ENCODE results near the gene CNKSR3.

Gene CNKSR3

DNA sequence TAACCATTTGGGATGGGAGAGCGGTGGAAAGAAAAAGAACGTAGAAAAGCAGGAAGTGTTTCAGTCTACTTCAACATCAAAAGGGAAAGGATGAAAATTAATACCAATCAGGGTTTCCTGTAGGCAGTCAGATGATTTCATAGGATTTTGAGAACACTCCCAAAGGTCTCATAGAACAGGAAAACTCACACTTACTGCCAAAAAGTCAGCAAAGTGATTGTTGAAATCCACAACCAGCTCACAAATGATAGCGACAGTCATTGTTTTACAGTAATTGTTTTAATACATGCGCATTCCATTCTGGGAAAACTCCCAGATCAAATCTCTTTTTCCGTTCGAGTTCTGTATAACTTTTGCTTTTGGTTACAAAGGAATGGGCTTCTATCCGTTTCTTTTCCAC lies 5.3 kb upstream of the CNKSR3 start:
- TF ChIP-seq, protein P1, sequence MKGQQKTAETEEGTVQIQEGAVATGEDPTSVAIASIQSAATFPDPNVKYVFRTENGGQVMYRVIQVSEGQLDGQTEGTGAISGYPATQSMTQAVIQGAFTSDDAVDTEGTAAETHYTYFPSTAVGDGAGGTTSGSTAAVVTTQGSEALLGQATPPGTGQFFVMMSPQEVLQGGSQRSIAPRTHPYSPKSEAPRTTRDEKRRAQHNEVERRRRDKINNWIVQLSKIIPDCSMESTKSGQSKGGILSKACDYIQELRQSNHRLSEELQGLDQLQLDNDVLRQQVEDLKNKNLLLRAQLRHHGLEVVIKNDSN (IDR thresholded peaks at IDR 0.05): no peak
- TF ChIP-seq RAD21 (IDR thresholded peaks at IDR 0.05; ENCODE audit: low read depth): no peak
- no peak for TF ChIP-seq ZBTB7A (IDR thresholded peaks at IDR 0.05; ENCODE audit: low read depth)

DNA sequence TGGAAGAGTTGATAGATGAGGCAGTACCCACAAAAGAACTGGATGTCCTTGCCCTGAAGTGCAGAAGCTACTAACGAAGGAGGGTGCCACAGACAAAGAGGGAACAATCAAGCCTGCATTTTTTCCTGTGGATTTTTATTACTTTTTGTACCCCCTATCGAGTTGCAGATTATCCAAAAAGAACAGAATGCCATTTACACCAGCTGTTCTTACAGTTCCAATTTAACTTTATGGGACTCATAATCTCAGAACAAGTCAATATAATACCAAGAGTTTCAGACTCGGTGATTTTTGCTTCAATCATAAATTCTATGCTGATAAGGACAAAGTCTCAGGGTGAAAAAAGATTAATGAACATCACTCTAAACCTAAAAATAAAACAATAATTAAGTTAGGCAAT lies 4.0 kb upstream of the CNKSR3 start:
- no peak for TF ChIP-seq NFIC (IDR thresholded peaks at IDR 0.05)
- no peak for TF ChIP-seq CEBPB (IDR thresholded peaks at IDR 0.05)
- TF ChIP-seq TCF12 (IDR thresholded peaks at IDR 0.05; ENCODE audit: low read depth): no peak
- no peak for TF ChIP-seq TAF1 (IDR thresholded peaks at IDR 0.05; ENCODE audit: low read depth)

DNA sequence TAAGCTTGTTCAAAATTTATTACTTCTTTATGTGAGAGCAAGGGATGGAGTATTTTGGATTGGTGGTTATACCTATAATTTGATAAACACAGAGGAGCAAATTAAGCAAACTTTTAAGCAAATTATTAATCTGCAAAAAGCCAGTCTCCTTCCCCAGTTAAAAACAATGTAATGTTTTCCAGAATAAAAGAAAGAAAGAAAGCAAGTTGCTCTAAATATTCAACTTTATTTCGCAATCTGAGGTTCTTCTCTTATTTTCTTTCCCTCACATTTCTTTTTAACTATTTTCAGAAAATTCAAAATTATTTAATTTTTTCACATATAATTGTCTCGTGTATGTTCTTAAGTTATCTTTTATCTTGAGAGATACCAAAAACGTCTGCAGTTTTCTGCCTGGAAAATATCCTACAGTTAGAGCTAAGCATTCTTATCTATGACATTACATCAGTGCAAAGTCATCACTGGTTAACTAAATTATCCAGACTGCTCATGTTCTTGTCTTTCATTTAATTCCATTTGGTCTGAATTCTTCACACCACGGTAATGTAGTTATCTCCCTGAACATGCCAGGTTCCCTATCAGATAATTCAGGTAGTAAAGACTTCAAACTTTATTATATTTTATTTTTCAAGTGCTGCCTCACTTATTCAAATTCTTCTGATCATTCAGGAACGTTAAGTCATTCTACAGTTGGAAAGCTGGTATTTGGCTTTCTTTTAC lies 3.3 kb upstream of the CNKSR3 start:
- no peak for TF ChIP-seq ZBTB7A (IDR thresholded peaks at IDR 0.05; ENCODE audit: low read depth)
- TF ChIP-seq, protein P2, sequence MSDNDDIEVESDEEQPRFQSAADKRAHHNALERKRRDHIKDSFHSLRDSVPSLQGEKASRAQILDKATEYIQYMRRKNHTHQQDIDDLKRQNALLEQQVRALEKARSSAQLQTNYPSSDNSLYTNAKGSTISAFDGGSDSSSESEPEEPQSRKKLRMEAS (IDR thresholded peaks at IDR 0.05): no peak
- no peak for TF ChIP-seq TCF12 (IDR thresholded peaks at IDR 0.05; ENCODE audit: low read depth)
- TF ChIP-seq TAF1 (IDR thresholded peaks at IDR 0.05; ENCODE audit: low read depth): no peak
- no peak for TF ChIP-seq FOXM1 (IDR thresholded peaks at IDR 0.05; ENCODE audit: borderline replicate concordance, low read depth)
- TF ChIP-seq, protein P3, sequence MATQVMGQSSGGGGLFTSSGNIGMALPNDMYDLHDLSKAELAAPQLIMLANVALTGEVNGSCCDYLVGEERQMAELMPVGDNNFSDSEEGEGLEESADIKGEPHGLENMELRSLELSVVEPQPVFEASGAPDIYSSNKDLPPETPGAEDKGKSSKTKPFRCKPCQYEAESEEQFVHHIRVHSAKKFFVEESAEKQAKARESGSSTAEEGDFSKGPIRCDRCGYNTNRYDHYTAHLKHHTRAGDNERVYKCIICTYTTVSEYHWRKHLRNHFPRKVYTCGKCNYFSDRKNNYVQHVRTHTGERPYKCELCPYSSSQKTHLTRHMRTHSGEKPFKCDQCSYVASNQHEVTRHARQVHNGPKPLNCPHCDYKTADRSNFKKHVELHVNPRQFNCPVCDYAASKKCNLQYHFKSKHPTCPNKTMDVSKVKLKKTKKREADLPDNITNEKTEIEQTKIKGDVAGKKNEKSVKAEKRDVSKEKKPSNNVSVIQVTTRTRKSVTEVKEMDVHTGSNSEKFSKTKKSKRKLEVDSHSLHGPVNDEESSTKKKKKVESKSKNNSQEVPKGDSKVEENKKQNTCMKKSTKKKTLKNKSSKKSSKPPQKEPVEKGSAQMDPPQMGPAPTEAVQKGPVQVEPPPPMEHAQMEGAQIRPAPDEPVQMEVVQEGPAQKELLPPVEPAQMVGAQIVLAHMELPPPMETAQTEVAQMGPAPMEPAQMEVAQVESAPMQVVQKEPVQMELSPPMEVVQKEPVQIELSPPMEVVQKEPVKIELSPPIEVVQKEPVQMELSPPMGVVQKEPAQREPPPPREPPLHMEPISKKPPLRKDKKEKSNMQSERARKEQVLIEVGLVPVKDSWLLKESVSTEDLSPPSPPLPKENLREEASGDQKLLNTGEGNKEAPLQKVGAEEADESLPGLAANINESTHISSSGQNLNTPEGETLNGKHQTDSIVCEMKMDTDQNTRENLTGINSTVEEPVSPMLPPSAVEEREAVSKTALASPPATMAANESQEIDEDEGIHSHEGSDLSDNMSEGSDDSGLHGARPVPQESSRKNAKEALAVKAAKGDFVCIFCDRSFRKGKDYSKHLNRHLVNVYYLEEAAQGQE (IDR thresholded peaks at IDR 0.05; ENCODE audit: low read depth): no peak
- TF ChIP-seq, protein P1 (IDR thresholded peaks at IDR 0.05): no peak
- no peak for TF ChIP-seq NFIC (IDR thresholded peaks at IDR 0.05)
- no peak for TF ChIP-seq YY1 (IDR thresholded peaks at IDR 0.05; ENCODE audit: low read depth)
- no peak for TF ChIP-seq CEBPB (IDR thresholded peaks at IDR 0.05)
- no peak for TF ChIP-seq RAD21 (IDR thresholded peaks at IDR 0.05; ENCODE audit: low read depth)
- TF ChIP-seq EGR1 (IDR thresholded peaks at IDR 0.05): no peak
- TF ChIP-seq TEAD4 (IDR thresholded peaks at IDR 0.05): no peak
- no peak for TF ChIP-seq EP300 (IDR thresholded peaks at IDR 0.05; ENCODE audit: borderline replicate concordance)
- TF ChIP-seq CREB1 (IDR thresholded peaks at IDR 0.05; ENCODE audit: low read depth): no peak

DNA sequence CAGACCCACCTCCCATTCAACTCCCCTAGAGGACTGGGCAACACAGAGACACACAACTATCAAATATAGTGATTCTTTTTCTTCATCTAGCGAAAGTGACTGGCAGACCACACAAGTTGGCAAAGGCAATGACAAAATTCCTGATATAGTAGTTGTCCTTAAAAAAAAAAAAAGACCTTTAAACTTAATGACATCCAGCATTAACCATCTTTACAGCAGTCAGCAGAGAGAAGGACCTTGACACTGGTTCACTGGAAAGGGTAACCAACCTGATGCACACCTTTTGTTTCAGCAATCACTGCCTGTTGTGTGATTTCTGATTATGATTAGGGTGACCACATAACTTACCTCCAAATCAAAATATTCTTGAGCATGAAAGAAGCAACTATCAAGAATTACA lies 1.7 kb upstream of the CNKSR3 start:
- no peak for TF ChIP-seq TEAD4 (IDR thresholded peaks at IDR 0.05)
- TF ChIP-seq, protein P1 (IDR thresholded peaks at IDR 0.05): no peak
- no peak for TF ChIP-seq CEBPB (IDR thresholded peaks at IDR 0.05)
- no peak for TF ChIP-seq EGR1 (IDR thresholded peaks at IDR 0.05)
- TF ChIP-seq YY1 (IDR thresholded peaks at IDR 0.05; ENCODE audit: low read depth): no peak
- TF ChIP-seq TCF12 (IDR thresholded peaks at IDR 0.05; ENCODE audit: low read depth): no peak
- TF ChIP-seq, protein P3 (IDR thresholded peaks at IDR 0.05; ENCODE audit: low read depth): no peak
- no peak for TF ChIP-seq CREB1 (IDR thresholded peaks at IDR 0.05; ENCODE audit: low read depth)
- no peak for TF ChIP-seq EP300 (IDR thresholded peaks at IDR 0.05; ENCODE audit: borderline replicate concordance)
- TF ChIP-seq, protein P2 (IDR thresholded peaks at IDR 0.05): no peak
- TF ChIP-seq FOXM1 (IDR thresholded peaks at IDR 0.05; ENCODE audit: borderline replicate concordance, low read depth): no peak
- TF ChIP-seq NFIC (IDR thresholded peaks at IDR 0.05): no peak
- no peak for TF ChIP-seq TAF1 (IDR thresholded peaks at IDR 0.05; ENCODE audit: low read depth)
- TF ChIP-seq RAD21 (IDR thresholded peaks at IDR 0.05; ENCODE audit: low read depth): no peak
- TF ChIP-seq ZBTB7A (IDR thresholded peaks at IDR 0.05; ENCODE audit: low read depth): no peak

DNA sequence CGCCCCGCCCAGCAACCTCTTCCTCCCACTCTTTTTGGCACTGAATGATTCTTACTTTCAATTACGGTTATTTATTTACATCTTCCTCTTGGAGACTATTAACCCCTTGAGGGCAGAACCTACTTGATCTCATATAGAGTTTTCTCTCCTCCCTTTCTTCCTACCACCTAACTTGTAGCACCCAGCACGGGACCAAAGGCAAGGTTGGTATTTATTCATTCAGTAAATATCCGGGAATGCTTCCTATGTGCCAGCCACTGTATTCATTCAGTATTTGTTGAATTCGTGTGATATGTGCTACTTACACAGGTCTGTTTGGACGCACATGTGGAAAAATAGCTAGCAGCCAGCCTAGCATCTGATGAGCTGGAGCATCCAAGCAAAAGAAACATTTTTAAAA lies 1.3 kb upstream of the CNKSR3 start:
- TF ChIP-seq TEAD4 (IDR thresholded peaks at IDR 0.05): no peak
- TF ChIP-seq, protein P1 (IDR thresholded peaks at IDR 0.05): no peak
- peak; percentile 12; the same call in 1 of the 2 replicates for TF ChIP-seq EGR1 (IDR thresholded peaks at IDR 0.05)
